Gastroesophageal sphincter (tissue), 4 donors: ENCODE results near the gene PCDHB2. TPM values are rescaled to one million over a fixed set of nuclear protein-coding genes. Genes with fewer than 3 reads are reported as not detected.
"Not testable (repeated sequence)": the region's sequence is repeated elsewhere in the genome, so short reads cannot be mapped to it uniquely, and the experiment has no call there.

Source experiments
- ATAC-seq: fragments of 150-250 bp; one replicate; pipeline ENCODE4 v1.9.1; 2016; ENCODE audit warnings: mild to moderate bottlenecking, moderate library complexity
- H3K27ac ChIP-seq, 4 donors: fragments of 200-600 bp; sonication (generic) in 3 of 4; 1 replicate in 3 of 4; 2 replicates in 1 of 4; pipeline ENCODE4 v1.5.1; 2016 to 2019
- H3K27me3 ChIP-seq: fragments of 200-600 bp; sonication (generic); one replicate; pipeline ENCODE4 v1.5.1; 2019
- H3K36me3 ChIP-seq, 2 donors: fragments of 200-600 bp; sonication (generic); one replicate each; pipeline ENCODE4 v1.5.1; 2019; ENCODE audit warnings: control low read depth in 1 of 2
- H3K4me1 ChIP-seq, 3 donors: fragments of 200-600 bp; sonication (generic); 1 replicate in 2 of 3; 2 replicates in 1 of 3; pipeline ENCODE4 v1.5.1; 2016 to 2019; ENCODE audit warnings: control low read depth in 2 of 3
- H3K4me3 ChIP-seq, 2 donors: fragments of 200-600 bp; sonication (generic); one replicate each; pipeline ENCODE4 v1.5.1; 2019; ENCODE audit warnings: mild to moderate bottlenecking in 1 of 2, moderate library complexity in 1 of 2
- H3K9me3 ChIP-seq, 3 donors: fragments of 200-600 bp; sonication (generic); one replicate each; pipeline ENCODE4 v1.5.1; 2017 to 2019; ENCODE audit warnings: control low read depth in 2 of 3
- EP300 ChIP-seq: sonication (generic); formaldehyde crosslinking; IDR thresholded peaks from one replicate; pipeline ENCODE4 v1.6.1; 2017; ENCODE audit warnings: antibody characterized with exemption, mild to moderate bottlenecking
- POLR2A ChIP-seq, 2 donors: fragments of 450-650 bp; IDR thresholded peaks; one replicate each; pipeline ENCODE4 v1.6.1; 2017; ENCODE audit warnings: antibody characterized with exemption in 2 of 2, mild to moderate bottlenecking in 2 of 2, moderate library complexity in 1 of 2
- POLR2AphosphoS5 ChIP-seq: sonication (generic); formaldehyde crosslinking; IDR thresholded peaks from one replicate; pipeline ENCODE4 v1.6.1; 2017; ENCODE audit warnings: antibody characterized with exemption
- WGBS, 2 donors: methylation state at CpG; one replicate each; pipeline ENCODE4 v1.1.5; 2018; ENCODE audit warnings: low coverage in 1 of 2; 5-methylcytosine and 5-hydroxymethylcytosine counted together
- total RNA-seq, 4 donors: library from RNA; depleted of rRNA; stranded (reverse); fragments of >200 nt; gene quantifications; one replicate each; pipeline ENCODE4 v1.1.0, GENCODE V29; 2016
- TF ChIP-seq, protein P1 (sequence below), 4 experiments: fragments of 200-600 bp in 2 of 4; fragments of 450-650 bp in 2 of 4; sonication (generic) in 1 of 4; IDR thresholded peaks; one replicate each; pipeline ENCODE4 v1.5.1; 2017 to 2019; ENCODE audit warnings: antibody characterized with exemption in 4 of 4, mild to moderate bottlenecking in 2 of 4, moderate library complexity in 2 of 4

The PCDHB2 gene
- total RNA-seq, 4 donors from 2014 or later = 1.4 to 3.0 (median 1.9) TPM

DNA sequence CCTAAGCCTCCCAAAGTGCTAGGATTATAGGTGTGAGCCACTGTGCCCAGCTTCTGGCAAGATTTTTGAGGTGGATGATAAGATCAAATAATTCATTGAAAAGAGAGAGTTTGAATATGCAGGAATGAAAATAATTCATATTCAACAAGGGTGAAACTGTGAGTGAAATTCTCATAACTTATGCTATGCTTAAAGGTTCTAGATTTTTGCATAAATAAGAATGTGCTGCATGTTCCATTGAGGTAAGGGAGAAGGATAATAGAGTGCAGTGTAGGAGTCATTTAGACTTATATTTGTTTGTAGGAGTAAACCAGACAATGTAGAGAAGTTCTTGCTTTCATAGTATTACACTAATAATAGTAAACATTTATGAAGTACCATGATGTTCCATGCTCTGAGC is 12.2 kb upstream of the PCDHB2 start:
- Histone ChIP-seq H3K4me3 (no peak overlapping the region), H3K36me3 (no peaks in the 10 kb centered on the region), H3K9me3 (peaks cover 0 to 23% (median 0%) of the 10 kb centered on the region in 3 donors), H3K27me3 (peaks cover 28% of the 10 kb centered on the region), H3K4me1 (peaks cover 0 to 10% (median 0%) of the 10 kb centered on the region in 3 donors), H3K27ac (no peak overlapping the region)
- no peak for ATAC-seq
- TF ChIP-seq, protein P1, sequence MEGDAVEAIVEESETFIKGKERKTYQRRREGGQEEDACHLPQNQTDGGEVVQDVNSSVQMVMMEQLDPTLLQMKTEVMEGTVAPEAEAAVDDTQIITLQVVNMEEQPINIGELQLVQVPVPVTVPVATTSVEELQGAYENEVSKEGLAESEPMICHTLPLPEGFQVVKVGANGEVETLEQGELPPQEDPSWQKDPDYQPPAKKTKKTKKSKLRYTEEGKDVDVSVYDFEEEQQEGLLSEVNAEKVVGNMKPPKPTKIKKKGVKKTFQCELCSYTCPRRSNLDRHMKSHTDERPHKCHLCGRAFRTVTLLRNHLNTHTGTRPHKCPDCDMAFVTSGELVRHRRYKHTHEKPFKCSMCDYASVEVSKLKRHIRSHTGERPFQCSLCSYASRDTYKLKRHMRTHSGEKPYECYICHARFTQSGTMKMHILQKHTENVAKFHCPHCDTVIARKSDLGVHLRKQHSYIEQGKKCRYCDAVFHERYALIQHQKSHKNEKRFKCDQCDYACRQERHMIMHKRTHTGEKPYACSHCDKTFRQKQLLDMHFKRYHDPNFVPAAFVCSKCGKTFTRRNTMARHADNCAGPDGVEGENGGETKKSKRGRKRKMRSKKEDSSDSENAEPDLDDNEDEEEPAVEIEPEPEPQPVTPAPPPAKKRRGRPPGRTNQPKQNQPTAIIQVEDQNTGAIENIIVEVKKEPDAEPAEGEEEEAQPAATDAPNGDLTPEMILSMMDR (IDR thresholded peaks at IDR 0.05) = no peak
- no peak for TF ChIP-seq EP300
- TF ChIP-seq POLR2A (IDR thresholded peaks at IDR 0.05) = no peak
- TF ChIP-seq POLR2AphosphoS5 = no peak

DNA sequence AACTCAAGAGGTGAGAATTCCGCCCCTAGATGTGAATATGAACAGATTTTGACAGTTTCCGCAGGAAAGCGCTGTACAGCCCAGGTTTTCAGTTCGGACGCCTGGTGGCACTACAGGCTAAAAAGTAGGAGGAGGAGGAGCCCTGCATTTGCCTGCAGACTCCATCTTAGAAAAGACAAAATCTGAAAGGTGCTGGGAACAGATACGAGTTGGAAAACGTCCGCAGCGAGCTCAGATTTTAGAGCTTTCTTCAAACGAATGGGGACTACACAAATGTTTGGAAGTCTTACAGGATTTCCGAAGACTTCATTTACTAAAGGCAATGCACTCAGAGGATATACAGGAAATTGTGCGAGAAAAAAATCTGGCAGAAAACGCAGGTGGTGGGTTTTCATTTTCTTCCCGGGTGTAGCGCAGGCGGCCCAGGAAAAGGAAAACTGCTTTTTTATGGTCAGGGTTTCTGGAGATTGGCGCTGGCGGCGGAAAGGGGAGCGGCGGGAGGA is 9.9 kb upstream of the PCDHB2 start:
- Histone ChIP-seq H3K9me3 (peaks cover 0 to 24% (median 0%) of the 10 kb centered on the region in 3 donors), H3K4me1 (peaks cover 0 to 10% (median 0%) of the 10 kb centered on the region in 3 donors), H3K27me3 (peaks cover 7% of the 10 kb centered on the region), H3K27ac (peak overlapping the region; percentile 58 to 71 (median 62)), H3K4me3 (peak overlapping the region; percentile 49 to 75), H3K36me3 (no peaks in the 10 kb centered on the region)
- WGBS, 2 donors = 5 to 11% methylated on average over 16 to 20 of the region's 21 CpGs
- TF ChIP-seq POLR2A (IDR thresholded peaks at IDR 0.05) = no peak
- TF ChIP-seq, protein P1 (IDR thresholded peaks at IDR 0.05) = peak; percentile 36 to 73 (median 41)
- TF ChIP-seq EP300 = no peak
- no peak for TF ChIP-seq POLR2AphosphoS5
- ATAC-seq = peak; percentile 62

DNA sequence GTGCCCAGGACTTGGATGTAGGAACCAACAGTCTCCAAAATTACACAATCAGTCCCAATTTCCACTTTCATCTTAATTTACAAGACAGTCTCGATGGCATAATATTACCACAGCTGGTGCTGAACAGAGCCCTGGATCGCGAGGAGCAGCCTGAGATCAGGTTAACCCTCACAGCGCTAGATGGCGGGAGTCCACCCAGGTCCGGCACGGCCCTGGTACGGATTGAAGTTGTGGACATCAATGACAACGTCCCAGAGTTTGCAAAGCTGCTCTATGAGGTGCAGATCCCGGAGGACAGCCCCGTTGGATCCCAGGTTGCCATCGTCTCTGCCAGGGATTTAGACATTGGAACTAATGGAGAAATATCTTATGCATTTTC is 837 bp downstream of the PCDHB2 start:
- H3K36me3 ChIP-seq = no peaks in the 10 kb centered on the region
- no peak overlapping the region for H3K27ac ChIP-seq
- TF ChIP-seq POLR2AphosphoS5 = no peak
- no peak for TF ChIP-seq POLR2A (IDR thresholded peaks at IDR 0.05)
- no peak for TF ChIP-seq EP300
- TF ChIP-seq, protein P1 (IDR thresholded peaks at IDR 0.05) = no peak
- H3K4me3 ChIP-seq = peak overlapping the region in 1 of 2 donors; percentile 38
- no CpG with 5 or more reads among the region's 12 CpGs for WGBS, 2 donors
- peaks cover 49% of the 10 kb centered on the region for H3K27me3 ChIP-seq
- peaks cover 0 to 82% (median 0%) of the 10 kb centered on the region in 3 donors for H3K9me3 ChIP-seq
- no peak for ATAC-seq
- H3K4me1 ChIP-seq = no peaks in the 10 kb centered on the region

DNA sequence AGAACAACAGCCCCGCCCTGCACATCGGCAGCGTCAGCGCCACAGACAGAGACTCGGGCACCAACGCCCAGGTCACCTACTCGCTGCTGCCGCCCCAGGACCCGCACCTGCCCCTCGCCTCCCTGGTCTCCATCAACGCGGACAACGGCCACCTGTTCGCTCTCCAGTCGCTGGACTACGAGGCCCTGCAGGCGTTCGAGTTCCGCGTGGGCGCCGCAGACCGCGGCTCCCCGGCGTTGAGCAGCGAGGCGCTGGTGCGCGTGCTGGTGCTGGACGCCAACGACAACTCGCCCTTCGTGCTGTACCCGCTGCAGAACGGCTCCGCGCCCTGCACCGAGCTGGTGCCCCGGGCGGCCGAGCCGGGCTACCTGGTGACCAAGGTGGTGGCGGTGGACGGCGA is 1.8 kb downstream of the PCDHB2 start:
- peaks cover 58% of the 10 kb centered on the region for H3K27me3 ChIP-seq
- not testable (repeated sequence) for H3K36me3 ChIP-seq, H3K27ac ChIP-seq, H3K4me3 ChIP-seq, H3K4me1 ChIP-seq, ATAC-seq
- no CpG with 5 or more reads among the region's 46 CpGs for WGBS, 2 donors
- H3K9me3 ChIP-seq = peaks cover 0 to 84% (median 0%) of the 10 kb centered on the region in 3 donors

DNA sequence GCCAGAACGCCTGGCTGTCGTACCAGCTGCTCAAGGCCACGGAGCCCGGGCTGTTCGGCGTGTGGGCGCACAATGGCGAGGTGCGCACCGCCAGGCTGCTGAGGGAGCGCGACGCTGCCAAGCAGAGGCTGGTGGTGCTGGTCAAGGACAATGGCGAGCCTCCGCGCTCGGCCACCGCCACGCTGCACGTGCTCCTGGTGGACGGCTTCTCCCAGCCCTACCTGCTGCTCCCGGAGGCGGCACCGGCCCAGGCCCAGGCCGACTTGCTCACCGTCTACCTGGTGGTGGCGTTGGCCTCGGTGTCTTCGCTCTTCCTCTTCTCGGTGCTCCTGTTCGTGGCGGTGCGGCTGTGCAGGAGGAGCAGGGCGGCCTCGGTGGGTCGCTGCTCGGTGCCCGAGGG is 2.2 kb downstream of the PCDHB2 start:
- not testable (repeated sequence) for ATAC-seq

DNA sequence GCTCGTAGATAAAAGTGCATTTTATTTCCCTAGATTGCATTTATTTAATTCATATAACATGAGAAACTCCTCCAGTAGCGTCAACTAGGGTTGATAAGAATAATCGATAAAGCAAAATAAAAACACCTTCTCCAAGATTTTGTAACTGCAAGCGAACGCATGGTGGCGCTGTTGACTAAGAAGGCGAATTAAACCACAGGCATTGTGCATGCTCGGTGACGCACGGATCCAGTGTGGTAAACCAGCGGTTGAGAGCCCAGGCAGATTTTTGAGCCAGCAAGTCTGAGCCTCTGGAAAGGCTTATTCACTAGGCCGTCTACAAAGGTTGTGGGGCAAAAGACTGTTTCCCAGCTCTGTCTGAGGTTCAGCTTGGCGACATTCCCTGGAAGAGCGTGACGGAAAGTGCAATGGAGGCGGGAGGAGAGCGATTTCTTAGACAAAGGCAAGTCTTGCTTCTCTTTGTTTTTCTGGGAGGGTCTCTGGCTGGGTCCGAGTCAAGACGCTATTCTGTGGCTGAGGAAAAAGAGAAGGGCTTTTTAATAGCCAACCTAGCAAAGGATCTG is 5.9 kb downstream of the PCDHB2 start, which contains the start of gene PCDHB3:
TSS of gene PCDHB3 (plus strand) at position 231 of the 563 bp plus-strand sequence. CDS start at position 408, 177 bp downstream.
- peaks cover 0 to 77% (median 0%) of the 10 kb centered on the region in 3 donors for H3K9me3 ChIP-seq
- H3K4me1 ChIP-seq = no peaks in the 10 kb centered on the region
- H3K27me3 ChIP-seq = peaks cover 57% of the 10 kb centered on the region
- WGBS, 2 donors = 17 to 27% methylated on average over 6 to 19 of the region's 19 CpGs
- H3K4me3 ChIP-seq = peak within 1 kb of the TSS in 1 of 2 donors; percentile 38
- no peak within 1 kb of the TSS for H3K27ac ChIP-seq
- TF ChIP-seq, protein P1 (IDR thresholded peaks at IDR 0.05) = peak in 2 of 4 experiments; percentile 19 to 35
- TF ChIP-seq POLR2A (IDR thresholded peaks at IDR 0.05) = no peak
- H3K36me3 ChIP-seq = no peaks in the 10 kb centered on the region
- ATAC-seq = no peak

More for the DNA sequence above, 2.2 kb downstream of the PCDHB2 start:
- H3K9me3 ChIP-seq = peaks cover 0 to 88% (median 0%) of the 10 kb centered on the region in 3 donors
- not testable (repeated sequence) for H3K4me1 ChIP-seq, H3K36me3 ChIP-seq, H3K27ac ChIP-seq, H3K4me3 ChIP-seq
- H3K27me3 ChIP-seq = peaks cover 62% of the 10 kb centered on the region
- WGBS, 2 donors = no CpG with 5 or more reads among the region's 38 CpGs
